ENCODE data around the gene YES1.

Gene YES1

GRCh38 chr18:834082-834720 is 22.2 kb upstream of the YES1 start:
- Histone ChIP-seq H2BK120ac (ENCODE audit: low read depth, low read length) (no peak overlapping the region), H2AK5ac (ENCODE audit: low read length, severe bottlenecking) (no peak overlapping the region), H2BK5ac (ENCODE audit: low read depth, low read length, poor library complexity, severe bottlenecking) (no peak overlapping the region), H3K14ac (ENCODE audit: low read length in 2 of 2) (no peak overlapping the region), H3K27ac (ENCODE audit: low read length, poor library complexity, severe bottlenecking) (no peak overlapping the region), H3K79me1 (replicated peaks; ENCODE audit: low read length, poor library complexity, severe bottlenecking) (no peaks in the 10 kb centered on the region), H3K9me3 (ENCODE audit: control insufficient read depth, low read length) (no peaks in the 10 kb centered on the region), H2BK12ac (ENCODE audit: low read length in 2 of 2) (no peak overlapping the region), H2AFZ (ENCODE audit: low read depth, low read length) (no peak overlapping the region), H3K23ac (ENCODE audit: low read length in 2 of 2) (no peak overlapping the region), H3K4me1 (ENCODE audit: control insufficient read depth, insufficient read depth, low read depth, low read length) (peaks cover 8% of the 10 kb centered on the region), H3K4me3 (ENCODE audit: insufficient read depth in 1 of 2, low read depth in 1 of 2, low read length in 2 of 2) (no peak overlapping the region), H3K27me3 (ENCODE audit: control insufficient read depth in 1 of 2, insufficient read depth in 1 of 2, low read length in 2 of 2) (no peaks in the 10 kb centered on the region), H3K4me2 (ENCODE audit: low read length, poor library complexity, severe bottlenecking) (no peak overlapping the region), H4K8ac (ENCODE audit: low read length) (no peak overlapping the region), H3K9ac (ENCODE audit: low read length) (no peak overlapping the region), H3K18ac (ENCODE audit: low read depth in 1 of 2, low read length in 2 of 2) (no peak overlapping the region), H3K36me3 (ENCODE audit: control insufficient read depth in 1 of 2, insufficient read depth in 2 of 2, low read depth in 1 of 2, low read length in 2 of 2) (no peaks in the 10 kb centered on the region), H2BK15ac (ENCODE audit: low read depth, poor library complexity, severe bottlenecking) (no peak overlapping the region), H4K91ac (ENCODE audit: low read length) (no peak overlapping the region), H3K4ac (ENCODE audit: low read depth in 1 of 2, low read length in 2 of 2) (no peak overlapping the region)
- DNase-seq, result no peak
- WGBS, result 93% methylated on average over 8 of the region's 8 CpGs

GRCh38 chr18:833197-833596 is 21.2 kb upstream of the YES1 start:
- no peak overlapping the region for H3K23ac ChIP-seq (ENCODE audit: low read length in 2 of 2)
- H2BK120ac ChIP-seq (ENCODE audit: low read depth, low read length), result no peak overlapping the region
- no peak overlapping the region for H4K8ac ChIP-seq (ENCODE audit: low read length)
- H2AFZ ChIP-seq (ENCODE audit: low read depth, low read length), result no peak overlapping the region
- no peaks in the 10 kb centered on the region for H3K79me1 ChIP-seq (replicated peaks; ENCODE audit: low read length, poor library complexity, severe bottlenecking)
- no peak for DNase-seq
- H3K36me3 ChIP-seq (ENCODE audit: control insufficient read depth in 1 of 2, insufficient read depth in 2 of 2, low read depth in 1 of 2, low read length in 2 of 2), result no peaks in the 10 kb centered on the region
- no peak overlapping the region for H3K14ac ChIP-seq (ENCODE audit: low read length in 2 of 2)
- H2BK15ac ChIP-seq (ENCODE audit: low read depth, poor library complexity, severe bottlenecking), result no peak overlapping the region
- no peak overlapping the region for H3K27ac ChIP-seq (ENCODE audit: low read length, poor library complexity, severe bottlenecking)
- no peak overlapping the region for H2BK12ac ChIP-seq (ENCODE audit: low read length in 2 of 2)
- H3K9ac ChIP-seq (ENCODE audit: low read length), result no peak overlapping the region
- no peak overlapping the region for H3K4ac ChIP-seq (ENCODE audit: low read depth in 1 of 2, low read length in 2 of 2)
- no peaks in the 10 kb centered on the region for H3K9me3 ChIP-seq (ENCODE audit: control insufficient read depth, low read length)
- 99% methylated on average over 4 of the region's 4 CpGs for WGBS
- no peak overlapping the region for H3K4me3 ChIP-seq (ENCODE audit: insufficient read depth in 1 of 2, low read depth in 1 of 2, low read length in 2 of 2)
- H4K91ac ChIP-seq (ENCODE audit: low read length), result no peak overlapping the region
- H2AK5ac ChIP-seq (ENCODE audit: low read length, severe bottlenecking), result no peak overlapping the region
- H3K4me1 ChIP-seq (ENCODE audit: control insufficient read depth, insufficient read depth, low read depth, low read length), result peaks cover 7% of the 10 kb centered on the region
- no peak overlapping the region for H3K18ac ChIP-seq (ENCODE audit: low read depth in 1 of 2, low read length in 2 of 2)
- no peak overlapping the region for H2BK5ac ChIP-seq (ENCODE audit: low read depth, low read length, poor library complexity, severe bottlenecking)
- no peaks in the 10 kb centered on the region for H3K27me3 ChIP-seq (ENCODE audit: control insufficient read depth in 1 of 2, insufficient read depth in 1 of 2, low read length in 2 of 2)
- H3K4me2 ChIP-seq (ENCODE audit: low read length, poor library complexity, severe bottlenecking), result no peak overlapping the region

GRCh38 chr18:832085-832681 is 20.1 kb upstream of the YES1 start:
- Histone ChIP-seq H3K4me1 (ENCODE audit: control insufficient read depth, insufficient read depth, low read depth, low read length) (peaks cover 5% of the 10 kb centered on the region), H3K23ac (ENCODE audit: low read length in 2 of 2) (no peak overlapping the region), H2BK5ac (ENCODE audit: low read depth, low read length, poor library complexity, severe bottlenecking) (no peak overlapping the region), H3K27ac (ENCODE audit: low read length, poor library complexity, severe bottlenecking) (no peak overlapping the region), H3K27me3 (ENCODE audit: control insufficient read depth in 1 of 2, insufficient read depth in 1 of 2, low read length in 2 of 2) (no peaks in the 10 kb centered on the region), H3K36me3 (ENCODE audit: control insufficient read depth in 1 of 2, insufficient read depth in 2 of 2, low read depth in 1 of 2, low read length in 2 of 2) (no peaks in the 10 kb centered on the region), H3K14ac (ENCODE audit: low read length in 2 of 2) (no peak overlapping the region), H3K4ac (ENCODE audit: low read depth in 1 of 2, low read length in 2 of 2) (peak overlapping the region in 1 of 2 experiments; percentile 28), H3K4me3 (ENCODE audit: insufficient read depth in 1 of 2, low read depth in 1 of 2, low read length in 2 of 2) (peak overlapping the region in 1 of 2 experiments; percentile 57), H3K4me2 (ENCODE audit: low read length, poor library complexity, severe bottlenecking) (peak overlapping the region; percentile 66), H2AK5ac (ENCODE audit: low read length, severe bottlenecking) (no peak overlapping the region), H3K9ac (ENCODE audit: low read length) (peak overlapping the region; percentile 38), H3K9me3 (ENCODE audit: control insufficient read depth, low read length) (no peaks in the 10 kb centered on the region), H4K91ac (ENCODE audit: low read length) (no peak overlapping the region), H3K18ac (ENCODE audit: low read depth in 1 of 2, low read length in 2 of 2) (no peak overlapping the region), H2BK12ac (ENCODE audit: low read length in 2 of 2) (peak overlapping the region in 1 of 2 experiments; percentile 39), H4K8ac (ENCODE audit: low read length) (peak overlapping the region; percentile 53), H2BK15ac (ENCODE audit: low read depth, poor library complexity, severe bottlenecking) (no peak overlapping the region), H2BK120ac (ENCODE audit: low read depth, low read length) (no peak overlapping the region), H3K79me1 (replicated peaks; ENCODE audit: low read length, poor library complexity, severe bottlenecking) (no peaks in the 10 kb centered on the region), H2AFZ (ENCODE audit: low read depth, low read length) (peak overlapping the region; percentile 61)
- peak; percentile 30 for DNase-seq
- WGBS, result 30% methylated on average over 15 of the region's 16 CpGs

GRCh38 chr18:830315-830901 is 18.4 kb upstream of the YES1 start:
- Histone ChIP-seq H2AK5ac (ENCODE audit: low read length, severe bottlenecking) (no peak overlapping the region), H3K14ac (ENCODE audit: low read length in 2 of 2) (no peak overlapping the region), H3K23ac (ENCODE audit: low read length in 2 of 2) (no peak overlapping the region), H3K18ac (ENCODE audit: low read depth in 1 of 2, low read length in 2 of 2) (peak overlapping the region; percentile 40 to 64), H4K8ac (ENCODE audit: low read length) (peak overlapping the region; percentile 96), H2BK5ac (ENCODE audit: low read depth, low read length, poor library complexity, severe bottlenecking) (no peak overlapping the region), H3K27me3 (ENCODE audit: control insufficient read depth in 1 of 2, insufficient read depth in 1 of 2, low read length in 2 of 2) (no peaks in the 10 kb centered on the region), H3K4me1 (ENCODE audit: control insufficient read depth, insufficient read depth, low read depth, low read length) (peaks cover 5% of the 10 kb centered on the region), H4K91ac (ENCODE audit: low read length) (no peak overlapping the region), H3K79me1 (replicated peaks; ENCODE audit: low read length, poor library complexity, severe bottlenecking) (no peaks in the 10 kb centered on the region), H3K4ac (ENCODE audit: low read depth in 1 of 2, low read length in 2 of 2) (peak overlapping the region in 1 of 2 experiments; percentile 24), H2BK15ac (ENCODE audit: low read depth, poor library complexity, severe bottlenecking) (peak overlapping the region; percentile 82), H3K36me3 (ENCODE audit: control insufficient read depth in 1 of 2, insufficient read depth in 2 of 2, low read depth in 1 of 2, low read length in 2 of 2) (no peaks in the 10 kb centered on the region), H2AFZ (ENCODE audit: low read depth, low read length) (no peak overlapping the region), H3K4me2 (ENCODE audit: low read length, poor library complexity, severe bottlenecking) (peak overlapping the region; percentile 50), H2BK12ac (ENCODE audit: low read length in 2 of 2) (no peak overlapping the region), H2BK120ac (ENCODE audit: low read depth, low read length) (no peak overlapping the region), H3K27ac (ENCODE audit: low read length, poor library complexity, severe bottlenecking) (peak overlapping the region; percentile 6), H3K9me3 (ENCODE audit: control insufficient read depth, low read length) (no peaks in the 10 kb centered on the region), H3K4me3 (ENCODE audit: insufficient read depth in 1 of 2, low read depth in 1 of 2, low read length in 2 of 2) (peak overlapping the region in 1 of 2 experiments; percentile 47), H3K9ac (ENCODE audit: low read length) (peak overlapping the region; percentile 78)
- DNase-seq, result peak; percentile 63
- WGBS, result 9% methylated on average over 5 of the region's 5 CpGs
